HG03280 (cell line): ENCODE measurements around the gene AGR2.

Experiments used
- ATAC-seq: cut with Tn5 transposase; IDR thresholded peaks from one replicate; pipeline ENCODE4 v1.9.1; 2021; ENCODE audit warnings: mild to moderate bottlenecking, moderate library complexity; ENCODE audit not compliant: unreplicated experiment

The AGR2 gene

DNA sequence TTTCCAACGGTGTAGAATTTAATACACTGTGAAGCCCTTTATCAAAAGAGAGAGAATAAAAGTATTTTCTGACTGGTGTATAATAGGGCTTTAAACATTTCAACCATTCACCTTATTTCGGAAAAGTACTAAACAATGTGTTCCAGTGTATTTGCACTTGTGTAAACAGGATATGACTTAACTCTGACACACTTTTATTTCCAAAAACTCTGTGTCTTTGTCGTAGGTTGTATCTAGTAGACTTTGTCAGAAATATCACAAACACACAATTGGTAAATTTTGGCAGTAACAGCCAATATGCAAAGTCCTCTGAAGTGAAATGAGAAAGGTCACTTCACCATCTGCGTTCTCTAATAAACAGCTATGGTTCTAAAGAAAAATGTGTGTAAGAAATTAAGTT, 61.6 kb downstream of the AGR2 start:
- no peak for ATAC-seq

DNA sequence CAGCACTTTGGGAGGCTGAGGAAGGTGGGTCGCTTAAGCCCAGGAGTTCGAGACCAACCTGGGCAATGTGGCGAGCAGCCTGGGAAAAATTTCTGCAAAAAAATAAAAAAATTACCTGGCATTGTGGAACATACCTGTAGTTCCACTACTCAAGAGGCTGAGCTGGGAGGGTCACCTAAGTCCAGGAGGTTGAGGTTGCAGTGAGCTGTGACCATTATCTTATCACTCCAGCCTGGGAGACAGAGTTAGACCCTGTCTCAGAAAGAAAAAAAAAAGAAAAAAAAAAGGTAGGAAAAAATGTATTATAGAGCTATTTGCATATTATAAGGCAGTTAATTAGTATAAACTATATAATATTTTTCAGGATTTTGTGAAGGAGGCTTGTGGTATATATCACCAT, 62.3 kb downstream of the AGR2 start:
- no peak for ATAC-seq
